ENCODE results near the gene KDM4C. TPM values are rescaled to one million over a fixed set of nuclear protein-coding genes. Genes with fewer than 3 reads are reported as not detected.

The KDM4C gene
- total RNA-seq, 1 donor from 2014 or later = 18.2 TPM

GRCh38 chr9:6819112-6819511 is 61.3 kb downstream of the KDM4C start:
- Mint-ChIP-seq H3K27me3 (ENCODE audit: low read depth, unreplicated experiment) (no peaks in the 10 kb centered on the region), H3K4me3 (ENCODE audit: unreplicated experiment) (no peak overlapping the region), H3K36me3 (ENCODE audit: low read depth, unreplicated experiment) (peaks cover 3% of the 10 kb centered on the region), H3K27ac (ENCODE audit: unreplicated experiment) (no peak overlapping the region), H3K4me1 (ENCODE audit: low read depth, unreplicated experiment) (no peaks in the 10 kb centered on the region), H3K9me3 (ENCODE audit: unreplicated experiment) (no peaks in the 10 kb centered on the region)
- no peak overlapping the region for H3K4me3 ChIP-seq (ENCODE audit: insufficient read depth, low read depth, low read length)
- TF ChIP-seq EZH2 (IDR thresholded peaks at IDR 0.05; ENCODE audit: insufficient read depth, low read length) = no peak
- TF ChIP-seq CTCF (IDR thresholded peaks at IDR 0.05; ENCODE audit: insufficient read depth, low read depth, low read length) = no peak
- no peaks in the 10 kb centered on the region for H3K27me3 ChIP-seq (ENCODE audit: insufficient read depth, low read length)
- no peaks in the 10 kb centered on the region for H3K79me2 ChIP-seq (ENCODE audit: insufficient read depth, low read length)
- FAIRE-seq (no peak), DNase-seq (ENCODE audit: low read depth) (no peak)
- no peaks in the 10 kb centered on the region for H3K9me3 ChIP-seq (ENCODE audit: insufficient read depth, low read depth, low read length)
- no peaks in the 10 kb centered on the region for H3K4me1 ChIP-seq (ENCODE audit: insufficient read depth, low read length)
- no peaks in the 10 kb centered on the region for H3K36me3 ChIP-seq (ENCODE audit: insufficient read depth, low read length)
- H3K27ac ChIP-seq (ENCODE audit: low read depth, low read length) = no peak overlapping the region
- H2AFZ ChIP-seq (ENCODE audit: low read depth, low read length) = no peak overlapping the region
- H4K20me1 ChIP-seq (ENCODE audit: insufficient read depth, low read length) = peaks cover 7% of the 10 kb centered on the region
- no peak overlapping the region for H3K4me2 ChIP-seq (ENCODE audit: low read length)
- H3K9ac ChIP-seq (ENCODE audit: low read length) = no peak overlapping the region

GRCh38 chr9:6819529-6819928 is 61.8 kb downstream of the KDM4C start:
- no peak overlapping the region for H3K27ac Mint-ChIP-seq (ENCODE audit: unreplicated experiment)

More at GRCh38 chr9:6819529-6819928, 61.8 kb downstream of the KDM4C start:
- H3K4me1 Mint-ChIP-seq (ENCODE audit: low read depth, unreplicated experiment) = no peaks in the 10 kb centered on the region
- H3K27me3 Mint-ChIP-seq (ENCODE audit: low read depth, unreplicated experiment) = no peaks in the 10 kb centered on the region
- H3K79me2 ChIP-seq (ENCODE audit: insufficient read depth, low read length) = no peaks in the 10 kb centered on the region
- no peak overlapping the region for H3K4me3 Mint-ChIP-seq (ENCODE audit: unreplicated experiment)
- H3K9me3 Mint-ChIP-seq (ENCODE audit: unreplicated experiment) = no peaks in the 10 kb centered on the region
- H3K36me3 ChIP-seq (ENCODE audit: insufficient read depth, low read length) = no peaks in the 10 kb centered on the region
- H3K27me3 ChIP-seq (ENCODE audit: insufficient read depth, low read length) = no peaks in the 10 kb centered on the region
- FAIRE-seq (no peak), DNase-seq (ENCODE audit: low read depth) (no peak)
- H3K27ac ChIP-seq (ENCODE audit: low read depth, low read length) = no peak overlapping the region
- TF ChIP-seq EZH2 (IDR thresholded peaks at IDR 0.05; ENCODE audit: insufficient read depth, low read length) = no peak
- no peak for TF ChIP-seq CTCF (IDR thresholded peaks at IDR 0.05; ENCODE audit: insufficient read depth, low read depth, low read length)
- H3K4me1 ChIP-seq (ENCODE audit: insufficient read depth, low read length) = no peaks in the 10 kb centered on the region
- H3K4me3 ChIP-seq (ENCODE audit: insufficient read depth, low read depth, low read length) = no peak overlapping the region
- H3K9me3 ChIP-seq (ENCODE audit: insufficient read depth, low read depth, low read length) = no peaks in the 10 kb centered on the region
- H3K4me2 ChIP-seq (ENCODE audit: low read length) = no peak overlapping the region
- H2AFZ ChIP-seq (ENCODE audit: low read depth, low read length) = no peak overlapping the region
- H3K9ac ChIP-seq (ENCODE audit: low read length) = no peak overlapping the region
- peaks cover 3% of the 10 kb centered on the region for H3K36me3 Mint-ChIP-seq (ENCODE audit: low read depth, unreplicated experiment)
- peaks cover 7% of the 10 kb centered on the region for H4K20me1 ChIP-seq (ENCODE audit: insufficient read depth, low read length)
